HG03060 (cell line): ENCODE results near the gene ZFAND3.
"Not testable (repeated sequence)": the region's sequence is repeated elsewhere in the genome, so short reads cannot be mapped to it uniquely, and the experiment has no call there.

Experiments used
- ATAC-seq: cut with Tn5 transposase; IDR thresholded peaks from one replicate; pipeline ENCODE4 v1.9.1; 2021; ENCODE audit warnings: low read depth, moderate number of reproducible peaks; ENCODE audit not compliant: unreplicated experiment

The ZFAND3 gene

DNA sequence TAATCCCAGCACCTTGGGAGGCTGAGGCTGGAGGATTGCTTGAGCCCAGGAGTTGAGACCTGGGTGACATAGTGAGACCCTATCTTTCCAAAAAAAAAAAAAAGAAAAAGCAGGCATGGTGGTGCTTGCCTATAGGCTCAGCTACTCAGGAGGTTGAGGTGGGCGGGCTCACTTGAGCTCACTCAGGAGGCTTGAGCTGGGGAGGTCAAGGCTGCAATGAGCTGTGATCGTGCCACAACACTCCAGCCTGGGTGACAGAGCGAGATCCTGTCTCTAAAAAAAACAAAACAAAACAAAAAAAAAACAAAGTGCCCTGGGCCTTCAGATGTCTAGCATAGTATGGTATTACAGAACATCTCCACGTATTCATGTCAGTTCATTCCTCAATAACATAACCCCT is 42.9 kb downstream of the ZFAND3 start:
- no peak for ATAC-seq

- no peak for ATAC-seq
Observed at GRCh38 chr6:37862992-37863391, 43.5 kb downstream of the ZFAND3 start.

- no peak for ATAC-seq
Observed at GRCh38 chr6:37864250-37864649, 44.7 kb downstream of the ZFAND3 start.

- no peak for ATAC-seq
Observed at GRCh38 chr6:37865504-37865903, 46.0 kb downstream of the ZFAND3 start.

GRCh38 chr6:37866590-37867507 is 47.3 kb downstream of the ZFAND3 start:
- no peak for ATAC-seq

- no peak for ATAC-seq
Observed at GRCh38 chr6:37867756-37868446, 48.4 kb downstream of the ZFAND3 start.

DNA sequence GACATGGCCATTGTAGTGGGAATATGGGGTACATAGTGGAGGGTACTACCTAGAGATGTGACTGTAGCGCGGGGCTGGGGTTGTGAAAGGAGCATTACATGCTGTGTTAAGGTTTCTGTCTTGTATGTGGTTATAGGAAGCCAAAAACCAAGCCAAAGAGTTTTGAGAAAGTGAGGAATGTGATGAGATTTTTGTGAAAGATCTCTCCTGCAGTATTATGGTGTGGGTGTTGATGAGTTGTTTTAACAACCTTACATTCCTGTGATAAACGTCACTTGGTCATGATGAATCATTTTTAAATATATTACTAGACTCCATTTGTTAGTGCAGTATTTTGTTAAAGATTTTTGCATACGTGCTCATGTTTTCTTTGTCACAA is 48.9 kb downstream of the ZFAND3 start:
- no peak for ATAC-seq

GRCh38 chr6:37871616-37872372 is 52.3 kb downstream of the ZFAND3 start:
- no peak for ATAC-seq

GRCh38 chr6:37872373-37872745 is 52.8 kb downstream of the ZFAND3 start:
- ATAC-seq: no peak

DNA sequence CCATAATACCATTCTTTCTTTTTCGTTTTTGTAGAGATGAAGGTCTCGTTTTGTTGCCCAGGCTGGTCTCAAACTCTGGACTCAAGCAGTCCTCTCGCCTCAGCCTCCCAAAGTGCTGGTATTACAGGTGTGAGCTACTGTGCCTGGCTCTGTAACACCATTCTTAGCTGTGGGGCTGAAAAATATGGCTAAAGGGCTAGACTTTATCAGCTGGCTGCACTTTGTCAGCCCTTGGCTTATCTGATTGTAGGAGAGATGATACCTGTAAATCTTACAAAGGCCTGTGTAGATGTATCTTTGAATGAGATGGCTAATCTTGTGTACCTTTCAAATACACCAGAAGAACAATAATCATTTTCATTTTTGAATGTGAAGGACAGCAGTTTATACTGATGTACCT is 55.2 kb downstream of the ZFAND3 start:
- no peak for ATAC-seq

- ATAC-seq: no peak
Observed at GRCh38 chr6:37875561-37876309, 56.2 kb downstream of the ZFAND3 start.

GRCh38 chr6:37876843-37877242 is 57.3 kb downstream of the ZFAND3 start:
- no peak for ATAC-seq

DNA sequence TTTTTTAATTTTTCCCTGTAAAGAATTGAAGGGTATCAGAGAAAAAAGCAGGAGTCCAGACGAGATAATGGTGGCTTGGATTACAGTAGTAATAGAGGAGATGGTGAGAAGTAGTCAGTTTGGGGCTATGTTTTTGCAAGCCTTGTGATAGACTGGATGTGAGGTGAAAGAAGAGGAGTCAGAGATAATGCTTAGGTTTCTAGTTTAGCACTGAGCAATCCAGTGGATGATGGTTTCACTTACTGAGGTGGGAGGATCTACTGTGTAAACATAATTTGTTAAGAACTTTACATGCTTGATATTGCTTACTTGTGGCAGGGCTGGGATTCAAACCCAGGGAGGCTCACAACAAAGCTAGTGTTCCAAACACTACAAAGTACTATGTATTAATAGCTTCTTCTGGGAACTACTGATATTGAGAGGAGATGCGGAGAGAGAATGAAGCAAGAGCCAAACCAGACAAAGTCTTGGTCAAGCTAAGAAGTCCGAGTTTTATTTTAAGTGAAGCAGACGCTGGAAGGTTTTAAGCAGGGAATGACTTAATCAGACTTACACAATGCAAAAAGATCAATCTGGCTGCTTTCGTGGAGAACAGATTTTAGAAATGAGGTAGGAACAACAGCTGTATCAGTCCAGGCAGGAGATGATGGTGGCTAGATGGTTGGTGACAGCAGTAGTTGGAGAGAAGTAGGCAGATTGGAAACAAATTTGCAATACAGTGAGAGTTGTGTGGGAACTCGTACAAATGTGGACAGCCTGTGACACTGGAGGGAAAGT is 58.0 kb downstream of the ZFAND3 start:
- no peak for ATAC-seq

DNA sequence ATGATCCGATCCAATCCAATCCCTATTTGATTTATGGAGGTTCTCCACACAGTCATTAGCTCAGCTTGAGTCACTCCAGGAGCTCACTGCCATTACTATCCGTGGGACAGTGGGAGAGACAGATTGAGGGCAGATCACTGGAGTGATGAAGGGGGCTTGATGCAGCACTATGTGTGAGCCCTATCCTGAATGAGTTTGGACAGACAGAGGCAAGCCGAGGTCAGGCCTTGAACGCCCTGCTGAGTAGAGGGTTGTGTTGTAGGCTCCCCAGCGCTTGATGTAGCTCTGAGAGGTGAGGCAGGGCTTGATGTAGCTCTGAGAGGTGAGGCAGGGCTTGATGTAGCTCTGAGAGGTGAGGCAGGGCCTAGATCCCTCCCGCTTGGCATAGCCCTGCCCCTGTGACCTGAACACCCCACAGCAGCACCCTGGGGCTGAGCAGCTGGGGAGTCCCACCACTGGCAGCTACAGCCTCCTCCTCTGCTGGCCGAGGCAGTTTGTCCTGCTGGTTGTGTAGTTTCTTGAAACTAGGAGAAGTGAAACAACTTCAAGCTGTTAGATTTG is 58.7 kb downstream of the ZFAND3 start:
- ATAC-seq: no peak

- ATAC-seq: not testable (repeated sequence)
Observed at GRCh38 chr6:37880602-37881001, 61.1 kb downstream of the ZFAND3 start.

- ATAC-seq: no peak
Observed at GRCh38 chr6:37882292-37882691, 62.8 kb downstream of the ZFAND3 start.

DNA sequence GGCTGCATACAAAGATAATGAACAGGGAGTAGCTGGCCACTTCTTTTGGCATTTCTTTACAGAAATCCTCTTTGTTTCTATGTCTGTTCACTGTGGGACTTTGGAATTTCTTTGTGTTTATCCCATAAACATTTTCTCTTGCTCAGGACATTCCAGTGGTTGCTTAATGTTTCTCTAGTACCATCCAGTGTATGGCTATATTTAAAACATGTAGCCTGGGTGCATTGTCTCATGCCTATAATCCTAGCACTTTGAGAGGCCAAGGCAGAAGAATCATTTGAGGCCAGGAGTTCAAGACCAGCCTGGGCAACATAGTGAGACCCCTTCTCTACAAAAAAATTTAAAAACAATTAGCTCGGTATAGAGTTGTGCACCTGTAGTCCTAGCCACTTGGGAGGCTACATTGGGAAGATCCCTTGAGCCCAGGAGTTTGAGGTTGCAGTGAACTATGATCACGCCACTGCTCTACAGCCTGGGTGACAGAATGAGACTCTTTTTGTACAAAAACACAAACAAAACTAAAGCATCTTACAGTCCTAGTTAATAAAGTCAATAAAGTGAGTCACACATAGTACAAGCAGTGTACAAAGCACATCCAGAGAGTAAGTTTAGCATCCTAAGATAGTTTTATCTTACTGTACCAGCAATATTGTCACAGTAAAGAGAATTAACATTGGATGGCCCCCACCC is 63.3 kb downstream of the ZFAND3 start:
- no peak for ATAC-seq

DNA sequence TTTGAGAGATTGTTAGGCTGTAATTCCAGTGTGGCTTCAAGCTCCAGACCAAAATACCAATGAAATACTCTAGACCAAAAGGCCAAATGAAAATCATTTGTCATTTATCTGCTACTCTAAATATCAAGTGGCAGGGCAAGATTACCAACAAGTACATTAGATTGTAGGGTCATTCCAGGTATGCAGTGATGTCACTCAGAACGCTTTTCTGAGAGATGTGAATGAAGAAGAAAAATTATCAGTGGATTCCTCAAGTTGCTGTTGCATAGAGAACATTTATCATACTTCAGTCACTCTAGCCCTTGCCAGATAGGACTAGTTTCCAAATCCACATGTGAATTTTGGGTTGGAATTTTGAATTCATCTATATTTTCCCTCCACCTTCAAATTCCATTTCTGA is 65.0 kb downstream of the ZFAND3 start:
- ATAC-seq: no peak

DNA sequence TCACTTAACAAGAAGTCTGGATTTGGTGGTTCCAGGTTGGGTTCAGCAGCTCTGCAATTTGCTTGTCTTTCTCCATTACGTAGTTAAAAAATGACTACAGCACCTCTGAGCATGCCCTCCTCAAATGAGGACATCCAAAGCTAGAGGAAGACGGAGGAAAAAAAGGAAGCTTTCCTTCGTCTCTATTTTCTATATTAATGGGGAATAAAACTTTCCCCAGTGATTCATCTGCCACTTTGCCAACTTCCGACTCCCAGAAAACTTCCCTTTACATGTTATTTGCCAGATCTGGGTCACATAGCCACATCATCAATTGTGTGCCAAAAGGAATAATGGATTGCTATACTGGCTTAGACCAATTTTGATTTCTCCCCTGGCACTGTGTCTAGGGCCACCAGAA is 69.5 kb downstream of the ZFAND3 start:
- ATAC-seq: no peak
